Effector memory CD4-positive, alpha-beta T cell (primary cell): Measurements from ENCODE around the gene BTBD17.
"Not testable (repeated sequence)": the region's sequence is repeated elsewhere in the genome, so short reads cannot be mapped to it uniquely, and the experiment has no call there.

Experiments used
- DNase-seq, 3 donors: peaks; one replicate each; pipeline ENCODE4 v3.0.0-alpha.2; 2020
- H3K27ac ChIP-seq: 2 replicates; pipeline ENCODE4 v1.7.0; 2013; ENCODE audit warnings: mild to moderate bottlenecking, low read length, moderate library complexity; ENCODE audit not compliant: insufficient read depth, poor library complexity, severe bottlenecking
- H3K27me3 ChIP-seq: replicated peaks from 2 replicates; pipeline ENCODE4 v1.7.0; 2013; ENCODE audit warnings: mild to moderate bottlenecking, low read length; ENCODE audit not compliant: insufficient read depth, control insufficient read depth, poor library complexity, severe bottlenecking
- H3K36me3 ChIP-seq: 2 replicates; pipeline ENCODE4 v1.7.0; 2013; ENCODE audit warnings: mild to moderate bottlenecking, low read length, moderate library complexity; ENCODE audit not compliant: control insufficient read depth, insufficient read depth
- H3K4me1 ChIP-seq: 2 replicates; pipeline ENCODE4 v1.7.0; 2013; ENCODE audit warnings: low read length, mild to moderate bottlenecking; ENCODE audit not compliant: control insufficient read depth, insufficient read depth, poor library complexity, severe bottlenecking
- H3K4me3 ChIP-seq: 2 replicates; pipeline ENCODE4 v1.7.0; 2013; ENCODE audit warnings: low read length, low read depth, mild to moderate bottlenecking; ENCODE audit not compliant: insufficient read depth, poor library complexity, severe bottlenecking
- H3K9me3 ChIP-seq: 2 replicates; pipeline ENCODE4 v1.7.0; 2013; ENCODE audit warnings: mild to moderate bottlenecking, low read length, moderate library complexity; ENCODE audit not compliant: control insufficient read depth
- total RNA-seq, 3 donors: gene quantifications; one replicate each; lab custom pipeline; 2026; lab: John Stamatoyannopoulos, UW

BTBD17 gene
- total RNA-seq = 0 reads per million in 3 donors

GRCh38 chr17:74361230-74362068 lies at the start of gene BTBD17:
Gene BTBD17 (minus strand): TSS chr17:74361868. CDS start chr17:74361819, 49 bp downstream.
- peaks cover 7% of the 10 kb centered on the region for H3K4me1 ChIP-seq
- DNase-seq = peak in 1 of 3 donors; percentile 28
- no peak within 1 kb of the TSS for H3K4me3 ChIP-seq
- H3K9me3 ChIP-seq = no peaks in the 10 kb centered on the region
- no peak within 1 kb of the TSS for H3K27ac ChIP-seq
- peaks cover 24% of the 10 kb centered on the region for H3K27me3 ChIP-seq
- no peaks in the 10 kb centered on the region for H3K36me3 ChIP-seq

- H3K4me3 ChIP-seq = no peak overlapping the region
- H3K4me1 ChIP-seq = no peaks in the 10 kb centered on the region
- DNase-seq = no peak
- H3K36me3 ChIP-seq = no peaks in the 10 kb centered on the region
- no peak overlapping the region for H3K27ac ChIP-seq
- no peaks in the 10 kb centered on the region for H3K9me3 ChIP-seq
- H3K27me3 ChIP-seq = no peaks in the 10 kb centered on the region
Measured at GRCh38 chr17:74410001-74410443, 48.4 kb upstream of the BTBD17 start.

- no peak overlapping the region for H3K4me3 ChIP-seq
- no peaks in the 10 kb centered on the region for H3K27me3 ChIP-seq
- no peaks in the 10 kb centered on the region for H3K9me3 ChIP-seq
- no peak overlapping the region for H3K27ac ChIP-seq
- no peak for DNase-seq
- H3K4me1 ChIP-seq = no peaks in the 10 kb centered on the region
- H3K36me3 ChIP-seq = no peaks in the 10 kb centered on the region
Measured at GRCh38 chr17:74408815-74409214, 47.1 kb upstream of the BTBD17 start.

- DNase-seq = no peak
- Histone ChIP-seq H3K27ac (no peak overlapping the region), H3K4me3 (no peak overlapping the region), H3K36me3 (no peaks in the 10 kb centered on the region), H3K27me3 (no peaks in the 10 kb centered on the region), H3K4me1 (no peaks in the 10 kb centered on the region), H3K9me3 (no peaks in the 10 kb centered on the region)
Measured at GRCh38 chr17:74408262-74408661, 46.6 kb upstream of the BTBD17 start.

GRCh38 chr17:74407384-74407783 lies 45.7 kb upstream of the BTBD17 start:
- Histone ChIP-seq H3K9me3 (no peaks in the 10 kb centered on the region), H3K27me3 (no peaks in the 10 kb centered on the region), H3K4me1 (no peaks in the 10 kb centered on the region), H3K4me3 (no peak overlapping the region), H3K36me3 (no peaks in the 10 kb centered on the region), H3K27ac (no peak overlapping the region)
- DNase-seq = no peak

- not testable (repeated sequence) for H3K36me3 ChIP-seq, H3K27me3 ChIP-seq, DNase-seq, H3K27ac ChIP-seq, H3K4me3 ChIP-seq, H3K9me3 ChIP-seq, H3K4me1 ChIP-seq
Measured at GRCh38 chr17:74405311-74405710, 43.6 kb upstream of the BTBD17 start.

GRCh38 chr17:74404789-74405188 lies 43.1 kb upstream of the BTBD17 start:
- H3K4me1 ChIP-seq = no peaks in the 10 kb centered on the region
- DNase-seq = no peak
- H3K27ac ChIP-seq = no peak overlapping the region
- no peaks in the 10 kb centered on the region for H3K9me3 ChIP-seq
- no peaks in the 10 kb centered on the region for H3K27me3 ChIP-seq
- H3K36me3 ChIP-seq = no peaks in the 10 kb centered on the region
- H3K4me3 ChIP-seq = no peak overlapping the region

- H3K27me3 ChIP-seq = no peaks in the 10 kb centered on the region
- no peak overlapping the region for H3K27ac ChIP-seq
- no peaks in the 10 kb centered on the region for H3K9me3 ChIP-seq
- H3K36me3 ChIP-seq = no peaks in the 10 kb centered on the region
- no peak for DNase-seq
- H3K4me1 ChIP-seq = no peaks in the 10 kb centered on the region
- no peak overlapping the region for H3K4me3 ChIP-seq
Measured at GRCh38 chr17:74404218-74404617, 42.5 kb upstream of the BTBD17 start.

GRCh38 chr17:74403512-74404137 lies 42.0 kb upstream of the BTBD17 start:
- Histone ChIP-seq H3K4me3 (no peak overlapping the region), H3K27me3 (no peaks in the 10 kb centered on the region), H3K4me1 (no peaks in the 10 kb centered on the region), H3K27ac (no peak overlapping the region), H3K9me3 (no peaks in the 10 kb centered on the region), H3K36me3 (no peaks in the 10 kb centered on the region)
- no peak for DNase-seq

- Histone ChIP-seq H3K4me3 (no peak overlapping the region), H3K4me1 (no peaks in the 10 kb centered on the region), H3K27ac (no peak overlapping the region), H3K27me3 (no peaks in the 10 kb centered on the region), H3K36me3 (no peaks in the 10 kb centered on the region), H3K9me3 (no peaks in the 10 kb centered on the region)
- DNase-seq = no peak
Measured at GRCh38 chr17:74402048-74402447, 40.4 kb upstream of the BTBD17 start.
